ENCODE data around the gene ERVW-1.

The ERVW-1 gene

DNA sequence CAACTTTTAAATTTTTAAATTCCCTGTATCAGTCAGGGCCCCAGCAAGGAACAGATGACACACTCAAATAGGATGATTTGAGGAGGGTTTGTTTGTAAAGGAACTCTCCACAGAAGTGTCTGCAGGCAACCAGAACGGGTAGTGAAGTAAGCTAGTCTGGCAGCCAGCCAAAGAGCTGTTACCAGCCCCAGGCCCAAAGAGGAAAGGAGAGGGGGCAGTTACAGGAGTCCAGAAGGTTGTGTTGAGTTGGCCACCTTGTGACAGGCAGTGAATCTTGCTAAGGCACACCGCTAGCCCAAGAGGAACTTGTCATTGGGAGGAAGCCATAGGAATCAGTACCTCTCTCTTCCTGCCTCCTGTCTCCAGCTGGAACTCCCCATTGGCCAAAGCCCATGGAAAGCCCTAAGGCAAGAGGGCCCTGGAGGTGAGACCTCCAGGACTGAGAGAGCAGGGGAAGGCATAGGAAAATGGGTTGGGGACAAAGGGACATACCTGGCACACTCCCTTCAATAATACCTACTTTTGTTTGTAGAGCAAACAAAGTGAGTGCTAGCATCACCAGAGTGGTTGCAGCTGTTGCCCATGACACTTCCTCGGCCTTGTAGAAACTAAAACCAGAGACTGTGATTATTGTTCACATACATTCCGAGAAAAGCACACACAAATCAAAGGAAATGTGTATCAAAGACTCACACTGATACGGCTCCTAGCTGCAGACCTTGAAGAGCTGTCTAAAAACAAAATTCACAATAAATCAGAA lies 55.9 kb downstream of the ERVW-1 start:
- Histone ChIP-seq H3K4me3 (ENCODE audit: low read depth, low read length, poor library complexity, severe bottlenecking) (no peak overlapping the region), H3K9me2 (ENCODE audit: low read depth, low read length) (no peaks in the 10 kb centered on the region), H3K9ac (ENCODE audit: low read length) (no peak overlapping the region; the same call in 1 of the 2 replicates), H3K9me3 (ENCODE audit: low read length) (no peaks in the 10 kb centered on the region), H3K79me2 (ENCODE audit: insufficient read depth, low read length) (no peaks in the 10 kb centered on the region), H3K27ac (ENCODE audit: low read depth, low read length, poor library complexity, severe bottlenecking) (peak overlapping the region; percentile 42), H2AFZ (ENCODE audit: low read length) (no peak overlapping the region), H4K20me1 (ENCODE audit: insufficient read depth, low read length) (no peaks in the 10 kb centered on the region), H3F3A (ENCODE audit: insufficient read depth, low read length) (no peaks in the 10 kb centered on the region), H3K36me3 (ENCODE audit: insufficient read depth, low read length) (no peaks in the 10 kb centered on the region), H3K4me1 (ENCODE audit: insufficient read depth, low read length, severe bottlenecking) (peaks cover 37% of the 10 kb centered on the region), H3K27me3 (ENCODE audit: insufficient read depth, low read length) (no peaks in the 10 kb centered on the region), H3K4me2 (ENCODE audit: low read length) (peak overlapping the region; percentile 23; the same call in 1 of the 2 replicates)
- TF ChIP-seq EZH2 (IDR thresholded peaks at IDR 0.05; ENCODE audit: borderline replicate concordance, low read length) = no peak
- TF ChIP-seq, protein P1, sequence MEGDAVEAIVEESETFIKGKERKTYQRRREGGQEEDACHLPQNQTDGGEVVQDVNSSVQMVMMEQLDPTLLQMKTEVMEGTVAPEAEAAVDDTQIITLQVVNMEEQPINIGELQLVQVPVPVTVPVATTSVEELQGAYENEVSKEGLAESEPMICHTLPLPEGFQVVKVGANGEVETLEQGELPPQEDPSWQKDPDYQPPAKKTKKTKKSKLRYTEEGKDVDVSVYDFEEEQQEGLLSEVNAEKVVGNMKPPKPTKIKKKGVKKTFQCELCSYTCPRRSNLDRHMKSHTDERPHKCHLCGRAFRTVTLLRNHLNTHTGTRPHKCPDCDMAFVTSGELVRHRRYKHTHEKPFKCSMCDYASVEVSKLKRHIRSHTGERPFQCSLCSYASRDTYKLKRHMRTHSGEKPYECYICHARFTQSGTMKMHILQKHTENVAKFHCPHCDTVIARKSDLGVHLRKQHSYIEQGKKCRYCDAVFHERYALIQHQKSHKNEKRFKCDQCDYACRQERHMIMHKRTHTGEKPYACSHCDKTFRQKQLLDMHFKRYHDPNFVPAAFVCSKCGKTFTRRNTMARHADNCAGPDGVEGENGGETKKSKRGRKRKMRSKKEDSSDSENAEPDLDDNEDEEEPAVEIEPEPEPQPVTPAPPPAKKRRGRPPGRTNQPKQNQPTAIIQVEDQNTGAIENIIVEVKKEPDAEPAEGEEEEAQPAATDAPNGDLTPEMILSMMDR (IDR thresholded peaks at IDR 0.05; ENCODE audit: low read length) = no peak

Data from OCI-LY1 (cell line).